Measurements from ENCODE around the gene SCNN1A.

The SCNN1A gene

GRCh38 chr12:6373022-6373787 is 2.2 kb downstream of the SCNN1A start:
- no peak for TF ChIP-seq CTCF (IDR thresholded peaks at IDR 0.05; ENCODE audit: control insufficient read depth, extremely low read depth, insufficient read depth)
- H3K4me3 ChIP-seq (ENCODE audit: low read depth, low read length): peak overlapping the region; percentile 58
- no peak for DNase-seq (ENCODE audit: low read depth)

DNA sequence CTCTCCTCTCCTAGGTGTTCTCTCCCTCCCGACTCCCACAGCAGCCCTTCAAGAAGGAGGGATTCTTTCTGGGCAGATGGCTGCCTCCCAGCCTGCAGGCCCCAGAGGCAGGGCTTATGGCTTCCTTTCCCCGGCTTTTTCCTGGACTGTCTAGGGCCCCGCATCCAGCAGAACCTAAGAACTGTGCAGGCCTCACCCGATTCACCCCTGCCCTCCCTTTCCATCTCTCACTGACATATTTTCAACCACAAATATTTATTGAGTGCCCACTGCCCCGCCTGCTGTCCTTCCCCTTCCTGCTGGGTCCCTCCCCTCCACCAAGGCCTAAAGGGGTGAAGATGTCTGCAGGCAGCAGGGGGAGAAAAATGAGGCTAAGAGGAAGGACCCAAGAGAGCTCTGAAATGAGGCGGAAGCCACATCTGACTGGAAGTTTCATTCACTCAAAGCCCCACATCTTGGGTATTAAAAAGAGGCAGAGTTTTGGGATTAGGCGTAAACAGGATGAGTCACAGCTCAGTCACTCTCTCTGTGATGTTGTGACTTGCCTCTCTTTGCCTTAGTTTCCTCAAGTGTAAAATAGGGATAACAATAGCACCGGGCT is 2.9 kb downstream of the SCNN1A start:
- TF ChIP-seq CTCF (IDR thresholded peaks at IDR 0.05; ENCODE audit: control insufficient read depth, extremely low read depth, insufficient read depth): no peak
- DNase-seq (ENCODE audit: low read depth): no peak
- H3K4me3 ChIP-seq (ENCODE audit: low read depth, low read length): peak overlapping the region; percentile 58

DNA sequence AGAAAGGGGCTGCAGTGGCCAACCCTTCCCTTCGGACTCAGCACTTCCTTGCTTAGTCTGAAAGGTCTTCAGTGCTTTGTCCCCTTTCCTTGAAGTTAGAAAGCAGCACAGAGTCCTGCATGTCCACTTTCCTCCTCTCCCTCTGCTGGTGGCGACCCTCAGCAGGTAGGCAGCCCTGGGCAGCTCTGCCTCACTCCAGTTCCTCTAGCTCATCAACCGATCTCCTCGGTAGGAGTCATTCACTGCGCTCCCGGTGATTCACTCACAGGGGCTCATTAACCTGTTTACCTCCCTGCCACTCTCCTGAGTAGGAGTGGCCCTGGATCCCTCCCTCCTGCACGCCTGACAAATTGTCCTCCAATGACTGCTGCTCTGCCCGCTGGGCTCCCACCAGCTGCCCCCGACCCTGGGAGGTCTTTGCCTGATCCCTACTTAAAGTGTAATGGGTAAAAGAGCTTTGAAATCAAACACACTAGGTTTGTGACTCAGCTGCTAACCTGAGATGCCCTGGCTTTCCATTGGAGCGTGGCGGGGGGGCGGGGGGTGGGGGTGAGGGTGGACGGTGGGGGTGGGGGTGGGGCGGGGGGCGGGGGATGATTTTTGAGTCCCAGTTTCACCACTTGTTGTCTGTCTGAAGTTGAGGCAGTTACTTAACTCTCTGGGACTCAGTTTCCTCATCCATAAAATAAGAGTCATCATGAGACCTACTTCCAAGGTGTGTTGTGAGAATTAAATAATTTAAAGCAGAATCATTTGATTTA is 4.2 kb downstream of the SCNN1A start:
- TF ChIP-seq CTCF (IDR thresholded peaks at IDR 0.05; ENCODE audit: control insufficient read depth, extremely low read depth, insufficient read depth): no peak
- H3K4me3 ChIP-seq (ENCODE audit: low read depth, low read length): peak overlapping the region; percentile 42
- peak; percentile 74 for DNase-seq (ENCODE audit: low read depth)

- no peak for TF ChIP-seq CTCF (IDR thresholded peaks at IDR 0.05; ENCODE audit: control insufficient read depth, extremely low read depth, insufficient read depth)
- no peak for DNase-seq (ENCODE audit: low read depth)
- H3K4me3 ChIP-seq (ENCODE audit: low read depth, low read length): peak overlapping the region; percentile 42
Observed at GRCh38 chr12:6370576-6370935, 4.8 kb downstream of the SCNN1A start.

GRCh38 chr12:6369916-6370575 is 5.3 kb downstream of the SCNN1A start:
- no peak for TF ChIP-seq CTCF (IDR thresholded peaks at IDR 0.05; ENCODE audit: control insufficient read depth, extremely low read depth, insufficient read depth)
- no peak for DNase-seq (ENCODE audit: low read depth)

GRCh38 chr12:6368906-6369525 is 6.3 kb downstream of the SCNN1A start:
- TF ChIP-seq CTCF (IDR thresholded peaks at IDR 0.05; ENCODE audit: control insufficient read depth, extremely low read depth, insufficient read depth): no peak
- no peak for DNase-seq (ENCODE audit: low read depth)
- H3K4me3 ChIP-seq (ENCODE audit: low read depth, low read length): no peak overlapping the region

More at GRCh38 chr12:6369916-6370575, 5.3 kb downstream of the SCNN1A start:
- no peak overlapping the region for H3K4me3 ChIP-seq (ENCODE audit: low read depth, low read length)

Data from LNCaP clone FGC (cell line).